Transverse colon (tissue), 4 donors: ENCODE data around the gene IL23A. TPM values are rescaled to one million over a fixed set of nuclear protein-coding genes. Genes with fewer than 3 reads are reported as not detected.

Experiments
- DNase-seq: peaks from one replicate; pipeline ENCODE4 v3.0.0-alpha.2; 2019
- H3K27ac ChIP-seq, 4 donors: fragments of 200-600 bp; sonication (generic); 2 replicates each; pipeline ENCODE4 v1.5.1; 2016 to 2018; ENCODE audit warnings: inconsistent platforms in 4 of 4
- H3K27me3 ChIP-seq: fragments of 200-600 bp; sonication (generic); 2 replicates; pipeline ENCODE4 v1.5.1; 2017; ENCODE audit warnings: inconsistent platforms
- H3K36me3 ChIP-seq, 4 donors: fragments of 200-600 bp; sonication (generic); 2 replicates each; pipeline ENCODE4 v1.5.1; 2017 to 2019; ENCODE audit warnings: inconsistent platforms in 4 of 4
- H3K4me1 ChIP-seq, 4 donors: fragments of 200-600 bp; sonication (generic); 2 replicates each; pipeline ENCODE4 v1.5.1; 2017 to 2020; ENCODE audit warnings: inconsistent platforms in 4 of 4
- H3K4me3 ChIP-seq, 4 donors: fragments of 200-600 bp; sonication (generic); 1 replicate in 1 of 4; 2 replicates in 3 of 4; pipeline versions ENCODE4 v1.5.1 to v1.6.1; 2017 to 2019; ENCODE audit warnings: inconsistent platforms in 4 of 4
- H3K9me3 ChIP-seq, 2 donors: fragments of 200-600 bp; sonication (generic); 2 replicates each; pipeline ENCODE4 v1.5.1; 2017 to 2019; ENCODE audit warnings: inconsistent platforms in 2 of 2
- CTCF ChIP-seq, 5 experiments: fragments of 200-600 bp in 3 of 5; fragments of 450-650 bp in 2 of 5; sonication (generic) in 3 of 5; IDR thresholded peaks; 1 replicate in 2 of 5; 2 replicates in 3 of 5; pipeline ENCODE4 v1.5.1; 2016 to 2017; ENCODE audit warnings: antibody characterized with exemption in 5 of 5, inconsistent platforms in 3 of 5, mild to moderate bottlenecking in 2 of 5, moderate library complexity in 1 of 5
- EP300 ChIP-seq: sonication (generic); formaldehyde crosslinking; IDR thresholded peaks from one replicate; pipeline ENCODE4 v1.6.1; 2017; ENCODE audit warnings: antibody characterized with exemption, low read depth
- POLR2A ChIP-seq: fragments of 450-650 bp; IDR thresholded peaks from one replicate; pipeline ENCODE4 v1.6.1; 2016; ENCODE audit warnings: antibody characterized with exemption, mild to moderate bottlenecking, moderate library complexity
- POLR2AphosphoS5 ChIP-seq, 3 donors: sonication (generic); formaldehyde crosslinking; IDR thresholded peaks; one replicate each; pipeline ENCODE4 v1.6.1; 2016; ENCODE audit warnings: antibody characterized with exemption in 3 of 3
- WGBS, 2 donors: methylation state at CpG; one replicate each; pipeline ENCODE4 v1.1.5; 2018; ENCODE audit warnings: low coverage in 1 of 2; 5-methylcytosine and 5-hydroxymethylcytosine counted together
- in situ Hi-C, 4 donors: fragments of 200-750 bp; cut with MboI; loops; one replicate each; pipeline versions ENCODE4 v1.15.0 to v1.15.1; 2017; ENCODE audit warnings: low sequenced_read_pairs in 3 of 4, low pct_ligation_motif_present in 1 of 4, low pct_unique_long_range_greater_than_20kb in 1 of 4
- intact Hi-C: fragments of 100-400 bp; cut with DNase I; formaldehyde crosslinking; loops from one replicate; pipeline ENCODE4 v1.15.1; 2023; ENCODE audit warnings: low total_unique reads
- total RNA-seq, 4 donors: library from RNA; depleted of rRNA; stranded (reverse); fragments of >200 nt; gene quantifications; one replicate each; pipeline ENCODE4 v1.1.0, GENCODE V29; 2016

The IL23A gene
- total RNA-seq, 4 donors from 2014 or later: 1.3 TPM; not detected in 3

GRCh38 chr12:56298828-56299227 lies 39.9 kb upstream of the IL23A start:
- in situ Hi-C loops: no loop called here
- no peaks in the 10 kb centered on the region for H3K27me3 ChIP-seq
- 13 to 58% methylated on average over 1 to 5 of the region's 5 CpGs for WGBS, 2 donors
- TF ChIP-seq POLR2A (no peak), CTCF (IDR thresholded peaks at IDR 0.05) (no peak), EP300 (no peak), POLR2AphosphoS5 (IDR thresholded peaks at IDR 0.05) (no peak)
- intact Hi-C loops: no loop called here
- H3K9me3 ChIP-seq: no peaks in the 10 kb centered on the region
- peaks cover 21 to 60% (median 32%) of the 10 kb centered on the region in 4 donors for H3K4me1 ChIP-seq
- peaks cover 0 to 3% (median 0%) of the 10 kb centered on the region in 4 donors for H3K36me3 ChIP-seq
- peak overlapping the region in 3 of 4 donors; percentile 69 to 94 (median 93) for H3K4me3 ChIP-seq
- no peak for DNase-seq
- peak overlapping the region; percentile 95 to 98 (median 97) for H3K27ac ChIP-seq

DNA sequence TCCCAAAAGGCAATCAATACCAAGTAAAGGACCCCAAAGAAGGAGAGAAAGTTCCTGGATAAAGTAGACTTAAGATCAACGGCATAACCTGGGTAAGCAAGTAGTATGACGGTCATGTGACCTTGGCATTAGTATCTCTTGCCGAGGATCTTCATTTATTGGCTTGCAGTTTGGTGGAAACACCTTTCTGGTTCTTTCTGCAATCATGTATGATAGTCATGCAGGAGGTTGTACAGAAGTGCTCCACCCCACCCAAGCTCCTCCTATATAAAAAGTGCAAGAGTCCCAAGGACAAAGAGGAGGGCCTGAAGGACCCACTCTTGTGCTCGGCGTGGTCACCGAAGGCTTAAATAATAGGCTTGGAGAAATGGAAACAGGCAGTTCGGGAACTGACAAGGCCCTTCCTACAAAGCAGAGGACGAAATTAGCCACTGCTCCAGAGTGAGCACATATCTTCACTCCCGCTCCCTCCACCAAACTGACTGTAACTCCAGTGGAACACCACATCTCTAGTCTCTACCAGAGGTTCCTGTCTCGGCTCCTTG lies 39.3 kb upstream of the IL23A start:
- intact Hi-C loops: no loop called here
- peaks cover 0 to 5% (median 0%) of the 10 kb centered on the region in 4 donors for H3K36me3 ChIP-seq
- TF ChIP-seq EP300 (no peak), CTCF (IDR thresholded peaks at IDR 0.05) (no peak), POLR2A (no peak), POLR2AphosphoS5 (IDR thresholded peaks at IDR 0.05) (no peak)
- peak overlapping the region; percentile 68 to 94 (median 81) for H3K4me3 ChIP-seq
- DNase-seq: peak; percentile 51
- H3K4me1 ChIP-seq: peaks cover 21 to 59% (median 32%) of the 10 kb centered on the region in 4 donors
- peak overlapping the region; percentile 95 to 98 (median 97) for H3K27ac ChIP-seq
- no peaks in the 10 kb centered on the region for H3K27me3 ChIP-seq
- in situ Hi-C loops: no loop called here
- WGBS, 2 donors: 2 to 4% methylated on average over 5 to 10 of the region's 10 CpGs
- no peaks in the 10 kb centered on the region for H3K9me3 ChIP-seq

DNA sequence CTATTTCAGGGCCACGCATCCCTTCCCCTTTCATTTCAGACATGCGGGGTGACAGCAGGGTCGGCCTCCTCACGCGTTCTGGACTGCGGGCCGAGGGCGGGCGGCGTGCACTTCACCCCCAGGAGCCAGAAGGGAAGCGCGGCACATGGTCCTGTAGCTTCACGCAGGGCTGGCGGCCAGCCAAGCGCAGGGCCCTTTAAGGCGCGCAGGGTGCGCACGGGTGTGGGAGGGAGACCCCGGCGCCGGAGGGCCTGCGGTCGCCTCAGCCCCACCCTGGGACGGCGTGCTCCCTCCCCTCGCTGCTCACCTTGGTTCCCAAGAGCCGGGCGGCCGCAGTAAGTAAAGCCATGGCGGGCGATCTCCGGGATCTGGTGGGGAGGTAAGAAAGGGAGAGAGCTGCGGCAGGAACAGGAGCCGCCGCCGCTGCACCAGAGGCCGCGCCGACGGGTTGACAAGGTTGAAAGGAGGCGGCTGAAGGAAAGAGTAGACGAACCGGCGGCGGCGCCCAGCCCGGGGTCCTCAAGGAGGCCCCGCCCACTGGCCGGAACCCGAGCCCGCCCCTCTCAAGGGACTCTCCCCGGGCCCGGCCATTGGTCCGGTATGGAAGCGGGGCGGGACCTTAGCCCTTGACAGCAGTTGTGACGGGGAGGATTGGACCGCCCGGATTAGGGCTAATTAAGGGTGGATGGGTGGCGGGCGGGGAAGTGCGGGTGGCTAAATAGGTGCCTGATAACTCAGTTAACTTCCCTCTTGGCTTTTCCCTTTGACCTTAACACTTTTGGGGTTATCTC lies 38.6 kb upstream of the IL23A start, which contains the start of gene CS:
TSS of gene CS (minus strand) at position 478 of the 791 bp plus-strand sequence. CDS start at position 349, 129 bp downstream.
- in situ Hi-C loops: no loop called here
- Histone ChIP-seq H3K27me3 (no peaks in the 10 kb centered on the region), H3K27ac (peak within 1 kb of the TSS; percentile 95 to 98 (median 97)), H3K9me3 (no peaks in the 10 kb centered on the region), H3K36me3 (peaks cover 0 to 6% (median 0%) of the 10 kb centered on the region in 4 donors), H3K4me1 (peaks cover 21 to 59% (median 32%) of the 10 kb centered on the region in 4 donors), H3K4me3 (peak within 1 kb of the TSS; percentile 68 to 94 (median 81))
- WGBS, 2 donors: 2% methylated on average over 59 of the region's 63 CpGs; no CpG with 5 or more reads in 1 of the 2 donors
- TF ChIP-seq POLR2AphosphoS5 (IDR thresholded peaks at IDR 0.05) (peak; percentile 74 to 88 (median 85)), EP300 (peak; percentile 32), POLR2A (peak; percentile 93), CTCF (IDR thresholded peaks at IDR 0.05) (no peak)
- DNase-seq: peak; percentile 99
- intact Hi-C loops: no loop called here
